Measurements from ENCODE around the gene WDR62.

DNA sequence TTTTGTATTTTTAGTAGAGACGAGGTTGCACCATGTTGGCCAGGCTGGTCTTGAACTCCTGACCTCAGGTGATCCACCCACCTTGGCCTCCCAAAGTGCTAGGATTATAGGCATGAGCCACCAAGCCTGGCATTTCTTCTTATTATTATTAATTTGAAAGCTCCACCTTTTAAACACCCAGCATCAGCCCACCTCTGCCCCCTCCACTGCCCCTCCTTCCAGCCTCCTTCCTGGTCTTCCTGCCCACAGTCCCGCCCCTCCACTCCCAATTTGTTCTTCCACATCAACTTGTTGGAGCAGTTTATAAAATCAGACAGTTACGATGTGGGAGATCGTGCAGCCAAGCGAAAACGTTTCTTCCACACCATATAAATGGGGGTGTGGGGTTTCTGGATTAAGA is 14.2 kb upstream of the WDR62 start:
- no peak for TF ChIP-seq MYC (IDR thresholded peaks at IDR 0.05; ENCODE audit: low read depth, low read length)
- TF ChIP-seq, protein P1, sequence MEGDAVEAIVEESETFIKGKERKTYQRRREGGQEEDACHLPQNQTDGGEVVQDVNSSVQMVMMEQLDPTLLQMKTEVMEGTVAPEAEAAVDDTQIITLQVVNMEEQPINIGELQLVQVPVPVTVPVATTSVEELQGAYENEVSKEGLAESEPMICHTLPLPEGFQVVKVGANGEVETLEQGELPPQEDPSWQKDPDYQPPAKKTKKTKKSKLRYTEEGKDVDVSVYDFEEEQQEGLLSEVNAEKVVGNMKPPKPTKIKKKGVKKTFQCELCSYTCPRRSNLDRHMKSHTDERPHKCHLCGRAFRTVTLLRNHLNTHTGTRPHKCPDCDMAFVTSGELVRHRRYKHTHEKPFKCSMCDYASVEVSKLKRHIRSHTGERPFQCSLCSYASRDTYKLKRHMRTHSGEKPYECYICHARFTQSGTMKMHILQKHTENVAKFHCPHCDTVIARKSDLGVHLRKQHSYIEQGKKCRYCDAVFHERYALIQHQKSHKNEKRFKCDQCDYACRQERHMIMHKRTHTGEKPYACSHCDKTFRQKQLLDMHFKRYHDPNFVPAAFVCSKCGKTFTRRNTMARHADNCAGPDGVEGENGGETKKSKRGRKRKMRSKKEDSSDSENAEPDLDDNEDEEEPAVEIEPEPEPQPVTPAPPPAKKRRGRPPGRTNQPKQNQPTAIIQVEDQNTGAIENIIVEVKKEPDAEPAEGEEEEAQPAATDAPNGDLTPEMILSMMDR (IDR thresholded peaks at IDR 0.05; ENCODE audit: extremely low read depth in 1 of 2, insufficient read depth in 1 of 2, low read depth in 1 of 2, low read length in 2 of 2): no peak
- TF ChIP-seq POLR2A (IDR thresholded peaks at IDR 0.05; ENCODE audit: low read depth, low read length): no peak
- TF ChIP-seq EZH2 (IDR thresholded peaks at IDR 0.05; ENCODE audit: borderline replicate concordance, low read depth, low read length, severe bottlenecking): no peak
- TF ChIP-seq POLR2AphosphoS5 (IDR thresholded peaks at IDR 0.05; ENCODE audit: insufficient read depth, low read depth, low read length): no peak
- no peak for TF ChIP-seq FOS (IDR thresholded peaks at IDR 0.05; ENCODE audit: borderline replicate concordance, insufficient read depth, low read length)
- TF ChIP-seq, protein P2, sequence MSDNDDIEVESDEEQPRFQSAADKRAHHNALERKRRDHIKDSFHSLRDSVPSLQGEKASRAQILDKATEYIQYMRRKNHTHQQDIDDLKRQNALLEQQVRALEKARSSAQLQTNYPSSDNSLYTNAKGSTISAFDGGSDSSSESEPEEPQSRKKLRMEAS (IDR thresholded peaks at IDR 0.05; ENCODE audit: insufficient read depth, insufficient read length): no peak
- no peak for TF ChIP-seq GATA2 (IDR thresholded peaks at IDR 0.05; ENCODE audit: insufficient read depth, insufficient read length, low read depth, low read length)
- no peak for TF ChIP-seq JUN (IDR thresholded peaks at IDR 0.05; ENCODE audit: borderline replicate concordance, insufficient read depth, insufficient read length, low read depth)

Data from endothelial cell of umbilical vein (primary cell).